HG03354 (cell line): ENCODE results near the gene EVA1C.
"Not testable (repeated sequence)": the region's sequence is repeated elsewhere in the genome, so short reads cannot be mapped to it uniquely, and the experiment has no call there.

Source experiments
- ATAC-seq: cut with Tn5 transposase; IDR thresholded peaks from one replicate; pipeline ENCODE4 v1.9.1; 2021; ENCODE audit warnings: mild to moderate bottlenecking; ENCODE audit not compliant: unreplicated experiment, poor library complexity, severe bottlenecking

The EVA1C gene

GRCh38 chr21:32483293-32483595 is 70.7 kb downstream of the EVA1C start:
- ATAC-seq = no peak

- ATAC-seq = no peak
These were observed 72.3 kb downstream of the EVA1C start for GRCh38 chr21:32484706-32485380.

- no peak for ATAC-seq
These were observed 79.9 kb downstream of the EVA1C start for GRCh38 chr21:32492376-32492775.

- ATAC-seq = no peak
These were observed 82.6 kb downstream of the EVA1C start for GRCh38 chr21:32494934-32495709.

GRCh38 chr21:32496568-32496967 is 84.1 kb downstream of the EVA1C start:
- no peak for ATAC-seq

- no peak for ATAC-seq
These were observed 86.9 kb downstream of the EVA1C start for GRCh38 chr21:32499249-32500055.

- not testable (repeated sequence) for ATAC-seq
These were observed 91.1 kb downstream of the EVA1C start for GRCh38 chr21:32503641-32504040.

- not testable (repeated sequence) for ATAC-seq
These were observed 93.3 kb downstream of the EVA1C start for GRCh38 chr21:32505767-32506166.

GRCh38 chr21:32506411-32506965 is 94.0 kb downstream of the EVA1C start:
- not testable (repeated sequence) for ATAC-seq

- no peak for ATAC-seq
These were observed 94.9 kb downstream of the EVA1C start for GRCh38 chr21:32507342-32507919.

- ATAC-seq = not testable (repeated sequence)
These were observed 95.5 kb downstream of the EVA1C start for GRCh38 chr21:32508036-32508435.

GRCh38 chr21:32508558-32508957 is 96.1 kb downstream of the EVA1C start:
- ATAC-seq = no peak

- ATAC-seq = not testable (repeated sequence)
These were observed 96.5 kb downstream of the EVA1C start for GRCh38 chr21:32508975-32509374.

- ATAC-seq = no peak
These were observed 102.0 kb downstream of the EVA1C start for GRCh38 chr21:32514275-32515055.

- no peak for ATAC-seq
These were observed 103.4 kb downstream of the EVA1C start for GRCh38 chr21:32515874-32516273.

GRCh38 chr21:32516756-32517649 is 104.5 kb downstream of the EVA1C start:
- ATAC-seq = no peak

- no peak for ATAC-seq
These were observed 107.7 kb downstream of the EVA1C start for GRCh38 chr21:32519945-32520874.
